Retina (tissue), 1 donor: ENCODE measurements around the gene PIK3R6.

Source experiments
- DNase-seq: peaks from one replicate; pipeline ENCODE4 v3.0.0-alpha.2; 2016

The PIK3R6 gene

GRCh38 chr17:8846768-8847211 is 20.7 kb downstream of the PIK3R6 start:
- DNase-seq, result no peak

GRCh38 chr17:8844229-8845218 is 22.9 kb downstream of the PIK3R6 start:
- DNase-seq, result no peak

GRCh38 chr17:8843344-8843743 is 24.1 kb downstream of the PIK3R6 start:
- DNase-seq, result no peak

- DNase-seq, result no peak
Observed at GRCh38 chr17:8841844-8842243, 25.6 kb downstream of the PIK3R6 start.

- DNase-seq, result no peak
Observed at GRCh38 chr17:8839410-8839935, 28.0 kb downstream of the PIK3R6 start.

- DNase-seq, result no peak
Observed at GRCh38 chr17:8838551-8839095, 28.9 kb downstream of the PIK3R6 start.

- DNase-seq, result no peak
Observed at GRCh38 chr17:8837563-8838075, 29.9 kb downstream of the PIK3R6 start.

- DNase-seq, result no peak
Observed at GRCh38 chr17:8836821-8837562, 30.5 kb downstream of the PIK3R6 start.

GRCh38 chr17:8835631-8836364 is 31.7 kb downstream of the PIK3R6 start:
- DNase-seq, result no peak

- no peak for DNase-seq
Observed at GRCh38 chr17:8835106-8835505, 32.4 kb downstream of the PIK3R6 start.

GRCh38 chr17:8832711-8833352 is 34.6 kb downstream of the PIK3R6 start:
- peak; percentile 35 for DNase-seq

- no peak for DNase-seq
Observed at GRCh38 chr17:8831234-8831849, 36.1 kb downstream of the PIK3R6 start.

- no peak for DNase-seq
Observed at GRCh38 chr17:8830141-8830540, 37.3 kb downstream of the PIK3R6 start.

GRCh38 chr17:8829036-8829941 is 38.2 kb downstream of the PIK3R6 start:
- no peak for DNase-seq

- DNase-seq, result no peak
Observed at GRCh38 chr17:8828517-8828875, 39.0 kb downstream of the PIK3R6 start.

GRCh38 chr17:8826808-8827435 is 40.6 kb downstream of the PIK3R6 start:
- DNase-seq, result no peak

GRCh38 chr17:8825802-8826201 is 41.7 kb downstream of the PIK3R6 start:
- DNase-seq, result no peak

GRCh38 chr17:8823279-8823678 is 44.2 kb downstream of the PIK3R6 start:
- no peak for DNase-seq

- DNase-seq, result no peak
Observed at GRCh38 chr17:8822401-8823035, 45.0 kb downstream of the PIK3R6 start.
